ENCODE data around the gene MAGED2.

Gene MAGED2

GRCh38 chrX:54794795-54795194, 12.8 kb upstream of the MAGED2 start:
- H3K27me3 ChIP-seq (ENCODE audit: low read length): no peaks in the 10 kb centered on the region

GRCh38 chrX:54798137-54798536, 9.4 kb upstream of the MAGED2 start, which contains the start of gene ITIH6:
ITIH6 (minus strand) TSS chrX:54798255; CDS start chrX:54798210, 45 bp downstream.
- H3K9me3 ChIP-seq (ENCODE audit: insufficient read depth, low read length): no peaks in the 10 kb centered on the region
- no peak within 1 kb of the TSS for H2AFZ ChIP-seq (ENCODE audit: low read depth, low read length, severe bottlenecking)
- H3K27me3 ChIP-seq (ENCODE audit: low read length): no peaks in the 10 kb centered on the region
- no peak within 1 kb of the TSS for H3K27ac ChIP-seq (ENCODE audit: low read depth, low read length)
- no peak for TF ChIP-seq EZH2phosphoT487 (conservative IDR thresholded peaks at IDR 0.05; ENCODE audit: low read length)
- no peak for TF ChIP-seq CTCF (IDR thresholded peaks at IDR 0.05; ENCODE audit: insufficient read depth, low read length, poor library complexity, severe bottlenecking)
- no peaks in the 10 kb centered on the region for H3K9me2 ChIP-seq (replicated peaks; ENCODE audit: insufficient read depth, low read length)
- H3K36me3 ChIP-seq (ENCODE audit: low read length): no peaks in the 10 kb centered on the region
- H3K4me3 ChIP-seq (ENCODE audit: insufficient read depth, low read length, poor library complexity, severe bottlenecking): no peak within 1 kb of the TSS
- no peaks in the 10 kb centered on the region for H3K79me2 ChIP-seq (ENCODE audit: insufficient read depth, low read length)
- no peaks in the 10 kb centered on the region for H4K20me1 ChIP-seq (ENCODE audit: low read depth, low read length)
- no peaks in the 10 kb centered on the region for H3F3A ChIP-seq (ENCODE audit: insufficient read depth)
- no peak within 1 kb of the TSS for H3K4me2 ChIP-seq (ENCODE audit: low read depth, low read length, poor library complexity, severe bottlenecking)
- no peak within 1 kb of the TSS for H3K9ac ChIP-seq (ENCODE audit: low read length)

More at GRCh38 chrX:54794795-54795194, 12.8 kb upstream of the MAGED2 start:
- no peaks in the 10 kb centered on the region for H3F3A ChIP-seq (ENCODE audit: insufficient read depth)
- H2AFZ ChIP-seq (ENCODE audit: low read depth, low read length, severe bottlenecking): no peak overlapping the region
- no peaks in the 10 kb centered on the region for H3K36me3 ChIP-seq (ENCODE audit: low read length)
- no peaks in the 10 kb centered on the region for H3K79me2 ChIP-seq (ENCODE audit: insufficient read depth, low read length)
- TF ChIP-seq CTCF (IDR thresholded peaks at IDR 0.05; ENCODE audit: insufficient read depth, low read length, poor library complexity, severe bottlenecking): no peak
- no peak for TF ChIP-seq EZH2phosphoT487 (conservative IDR thresholded peaks at IDR 0.05; ENCODE audit: low read length)
- H4K20me1 ChIP-seq (ENCODE audit: low read depth, low read length): no peaks in the 10 kb centered on the region
- H3K4me3 ChIP-seq (ENCODE audit: insufficient read depth, low read length, poor library complexity, severe bottlenecking): no peak overlapping the region
- H3K9ac ChIP-seq (ENCODE audit: low read length): no peak overlapping the region
- H3K9me3 ChIP-seq (ENCODE audit: insufficient read depth, low read length): no peaks in the 10 kb centered on the region
- H3K9me2 ChIP-seq (replicated peaks; ENCODE audit: insufficient read depth, low read length): no peaks in the 10 kb centered on the region
- H3K4me2 ChIP-seq (ENCODE audit: low read depth, low read length, poor library complexity, severe bottlenecking): no peak overlapping the region
- H3K27ac ChIP-seq (ENCODE audit: low read depth, low read length): no peak overlapping the region

- H3K4me2 ChIP-seq (ENCODE audit: low read depth, low read length, poor library complexity, severe bottlenecking): no peak overlapping the region
- no peaks in the 10 kb centered on the region for H3K79me2 ChIP-seq (ENCODE audit: insufficient read depth, low read length)
- no peaks in the 10 kb centered on the region for H4K20me1 ChIP-seq (ENCODE audit: low read depth, low read length)
- H2AFZ ChIP-seq (ENCODE audit: low read depth, low read length, severe bottlenecking): no peak overlapping the region
- no peaks in the 10 kb centered on the region for H3K27me3 ChIP-seq (ENCODE audit: low read length)
- H3K9me3 ChIP-seq (ENCODE audit: insufficient read depth, low read length): no peaks in the 10 kb centered on the region
- H3K4me3 ChIP-seq (ENCODE audit: insufficient read depth, low read length, poor library complexity, severe bottlenecking): no peak overlapping the region
- H3F3A ChIP-seq (ENCODE audit: insufficient read depth): no peaks in the 10 kb centered on the region
- H3K9me2 ChIP-seq (replicated peaks; ENCODE audit: insufficient read depth, low read length): no peaks in the 10 kb centered on the region
- H3K27ac ChIP-seq (ENCODE audit: low read depth, low read length): no peak overlapping the region
- no peak overlapping the region for H3K9ac ChIP-seq (ENCODE audit: low read length)
- H3K36me3 ChIP-seq (ENCODE audit: low read length): no peaks in the 10 kb centered on the region
- TF ChIP-seq EZH2phosphoT487 (conservative IDR thresholded peaks at IDR 0.05; ENCODE audit: low read length): no peak
- no peak for TF ChIP-seq CTCF (IDR thresholded peaks at IDR 0.05; ENCODE audit: insufficient read depth, low read length, poor library complexity, severe bottlenecking)
Measured at GRCh38 chrX:54799046-54799445, 8.5 kb upstream of the MAGED2 start.

Measured in SU-DHL-6 (cell line).